H9 (cell line): Measurements from ENCODE around the gene SLC38A11. TPM values are rescaled to one million over a fixed set of nuclear protein-coding genes. Genes with fewer than 3 reads are reported as not detected.

ENCODE experiments used
- DNase-seq: peaks from one replicate; pipeline ENCODE4 v3.0.0-alpha.2; 2017
- H2AFZ ChIP-seq: one replicate; pipeline ENCODE4 v1.6.1; 2013; ENCODE audit warnings: mild to moderate bottlenecking, low read length, control low read depth, moderate library complexity
- H2AK5ac ChIP-seq: 2 replicates; pipeline ENCODE4 v1.6.1; 2013; ENCODE audit warnings: low read length, control low read depth, mixed read lengths; ENCODE audit not compliant: insufficient read length
- H2BK120ac ChIP-seq: one replicate; pipeline ENCODE4 v1.6.1; 2013; ENCODE audit warnings: low read depth, mild to moderate bottlenecking, low read length, control low read depth, inconsistent platforms; ENCODE audit not compliant: poor library complexity, severe bottlenecking
- H2BK12ac ChIP-seq: 2 replicates; pipeline ENCODE4 v1.6.1; 2013; ENCODE audit warnings: low read length, control low read depth, mixed read lengths, low read depth; ENCODE audit not compliant: insufficient read length
- H2BK15ac ChIP-seq: 2 replicates; pipeline ENCODE4 v1.6.1; 2013; ENCODE audit warnings: low read depth, low read length, control low read depth
- H2BK20ac ChIP-seq: one replicate; pipeline ENCODE4 v1.6.1; 2013; ENCODE audit warnings: low read depth, mild to moderate bottlenecking, low read length, control low read depth, inconsistent platforms; ENCODE audit not compliant: poor library complexity, severe bottlenecking
- H2BK5ac ChIP-seq: 2 replicates; pipeline ENCODE4 v1.6.1; 2013; ENCODE audit warnings: low read length, control low read depth, mixed read lengths; ENCODE audit not compliant: insufficient read length
- H3K14ac ChIP-seq: 2 replicates; pipeline ENCODE4 v1.6.1; 2013; ENCODE audit warnings: low read length, control low read depth; ENCODE audit not compliant: insufficient read depth
- H3K18ac ChIP-seq: 2 replicates; pipeline ENCODE4 v1.6.1; 2013; ENCODE audit warnings: low read depth, mild to moderate bottlenecking, mixed read lengths, low read length, control low read depth; ENCODE audit not compliant: insufficient read length
- H3K23ac ChIP-seq: 2 replicates; pipeline ENCODE4 v1.6.1; 2013; ENCODE audit warnings: low read length, control low read depth, mixed read lengths, low read depth; ENCODE audit not compliant: insufficient read length
- H3K23me2 ChIP-seq: 2 replicates; pipeline ENCODE4 v1.6.1; 2013; ENCODE audit warnings: low read depth, mild to moderate bottlenecking, mixed read lengths, low read length, control low read depth; ENCODE audit not compliant: insufficient read length, poor library complexity, severe bottlenecking
- H3K27ac ChIP-seq: 2 replicates; pipeline ENCODE4 v1.5.1; 2013; ENCODE audit warnings: low read length, control low read depth, mixed read lengths, low read depth; ENCODE audit not compliant: insufficient read length
- H3K27me3 ChIP-seq: 2 replicates; pipeline ENCODE4 v1.6.1; 2013; ENCODE audit warnings: low read length, control low read depth, inconsistent platforms; ENCODE audit not compliant: insufficient read depth
- H3K4ac ChIP-seq: 2 replicates; pipeline ENCODE4 v1.6.1; 2013; ENCODE audit warnings: low read depth, mild to moderate bottlenecking, control low read depth, inconsistent platforms, low read length, moderate library complexity
- H3K4me1 ChIP-seq: 2 replicates; pipeline ENCODE4 v1.6.1; 2013; ENCODE audit warnings: low read length, control low read depth, inconsistent platforms; ENCODE audit not compliant: insufficient read depth
- H3K4me2 ChIP-seq: 2 replicates; pipeline ENCODE4 v1.6.1; 2013; ENCODE audit warnings: low read length, control low read depth, mixed read lengths; ENCODE audit not compliant: insufficient read length, insufficient read depth
- H3K56ac ChIP-seq: 2 replicates; pipeline ENCODE4 v1.6.1; 2013; ENCODE audit warnings: low read depth, mild to moderate bottlenecking, mixed read lengths, low read length, control low read depth; ENCODE audit not compliant: insufficient read length
- H3K79me1 ChIP-seq: 2 replicates; pipeline ENCODE4 v1.6.1; 2013; ENCODE audit warnings: low read depth, mild to moderate bottlenecking, moderate library complexity, low read length, control low read depth, inconsistent platforms; ENCODE audit not compliant: insufficient read depth, poor library complexity, severe bottlenecking
- H3K79me2 ChIP-seq: 2 replicates; pipeline ENCODE4 v1.6.1; 2013; ENCODE audit warnings: low read length, control low read depth, inconsistent platforms; ENCODE audit not compliant: insufficient read depth
- H3K9ac ChIP-seq: 2 replicates; pipeline ENCODE4 v1.6.1; 2013; ENCODE audit warnings: low read length, control low read depth, mixed read lengths; ENCODE audit not compliant: insufficient read length; ENCODE audit errors: extremely low read depth
- H3K9me3 ChIP-seq: one replicate; pipeline ENCODE4 v1.6.1; 2013; ENCODE audit warnings: low read depth, low read length, inconsistent platforms; ENCODE audit not compliant: control insufficient read depth
- H3T11ph ChIP-seq: one replicate; pipeline ENCODE4 v1.6.1; 2013; ENCODE audit warnings: mild to moderate bottlenecking, low read length, control low read depth, inconsistent platforms
- H4K20me1 ChIP-seq: one replicate; pipeline ENCODE4 v1.6.1; 2013; ENCODE audit not compliant: control insufficient read depth, insufficient read length, insufficient read depth
- H4K5ac ChIP-seq: 2 replicates; pipeline ENCODE4 v1.6.1; 2013; ENCODE audit warnings: low read depth, mild to moderate bottlenecking, mixed read lengths, low read length, control low read depth; ENCODE audit not compliant: insufficient read length
- H4K8ac ChIP-seq: replicated peaks from 2 replicates; pipeline ENCODE4 v1.6.1; 2013; ENCODE audit warnings: low read length, control low read depth, mixed read lengths, low read depth; ENCODE audit not compliant: insufficient read length
- H4K91ac ChIP-seq: 2 replicates; pipeline ENCODE4 v1.6.1; 2013; ENCODE audit warnings: low read depth, mild to moderate bottlenecking, moderate library complexity, mixed read lengths, low read length, control low read depth; ENCODE audit not compliant: insufficient read length
- H3K27ac Mint-ChIP-seq, 3 experiments: 2 replicates in 2 of 3; 3 replicates in 1 of 3; pipeline ENCODE4 v1.8.0; 2020 to 2021; ENCODE audit warnings: mixed read lengths in 3 of 3, mild to moderate bottlenecking in 1 of 3, moderate library complexity in 1 of 3
- H3K27me3 Mint-ChIP-seq: 2 replicates; pipeline ENCODE4 v1.8.0; 2021; ENCODE audit warnings: low read depth, mild to moderate bottlenecking, moderate library complexity, mixed read lengths
- H3K36me3 Mint-ChIP-seq, 3 experiments: 2 replicates in 2 of 3; 3 replicates in 1 of 3; pipeline ENCODE4 v1.8.0; 2020 to 2021; ENCODE audit warnings: low read depth in 3 of 3, mixed read lengths in 3 of 3; ENCODE audit not compliant: insufficient read depth in 1 of 3
- H3K4me1 Mint-ChIP-seq, 2 experiments: 2 replicates each; pipeline ENCODE4 v1.8.0; 2020; ENCODE audit warnings: mixed read lengths in 2 of 2
- H3K4me3 Mint-ChIP-seq, 2 experiments: 2 replicates in 1 of 2; 3 replicates in 1 of 2; pipeline ENCODE4 v1.8.0; 2020 to 2021; ENCODE audit warnings: mild to moderate bottlenecking in 2 of 2, mixed read lengths in 2 of 2, moderate library complexity in 1 of 2
- H3K9me3 Mint-ChIP-seq, 2 experiments: 2 replicates in 1 of 2; 3 replicates in 1 of 2; pipeline ENCODE4 v1.8.0; 2020; ENCODE audit warnings: mild to moderate bottlenecking in 2 of 2, mixed read lengths in 2 of 2, moderate library complexity in 1 of 2
- WGBS: extraction: QIAGEN DNeasy Blood & Tissue Kit; methylation state at CpG from one replicate; pipeline ENCODE4 v1.1.7; 2013; ENCODE audit warnings: missing lambda C conversion rate, low lambda C conversion rate, mixed read lengths; ENCODE audit not compliant: insufficient read length; ENCODE audit errors: extremely low coverage; 5-methylcytosine and 5-hydroxymethylcytosine counted together
- total RNA-seq: library from RNA; stranded (reverse); gene quantifications from 2 replicates; pipeline ENCODE4 v1.2.1, GENCODE V29; 2021
- TF ChIP-seq, protein P1 (sequence below): fragments of 200-600 bp; sonication (generic); conservative IDR thresholded peaks from 3 replicates; pipeline ENCODE4 v1.8.0; 2021; ENCODE audit warnings: antibody characterized with exemption, mild to moderate bottlenecking

The SLC38A11 gene
- total RNA-seq, 1 experiment from 2014 or later = not detected

DNA sequence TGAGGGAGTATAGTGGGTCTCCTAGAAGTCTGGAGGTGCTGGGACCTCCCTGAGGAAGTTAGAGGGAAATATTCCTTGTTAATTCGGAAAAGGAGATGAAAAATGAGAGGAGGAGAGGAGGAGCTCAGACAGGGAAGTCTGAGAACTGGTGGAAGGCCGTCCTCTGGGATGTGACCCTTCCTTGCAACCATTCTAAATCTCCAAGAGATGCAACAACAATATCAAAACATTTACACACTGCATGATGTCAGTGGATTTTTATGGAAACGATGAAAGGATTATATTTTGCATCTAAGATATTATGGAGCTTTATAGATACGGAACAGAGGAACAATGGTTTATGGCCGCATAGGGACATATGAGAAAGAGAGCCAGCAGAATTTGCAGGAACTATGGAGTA is 63.9 kb downstream of the SLC38A11 start:
- Mint-ChIP-seq H3K27me3 (no peaks in the 10 kb centered on the region), H3K4me1 (peaks cover 0 to 4% of the 10 kb centered on the region in 2 experiments; a peak in 3 of 4 replicates), H3K4me3 (no peak overlapping the region), H3K36me3 (no peaks in the 10 kb centered on the region), H3K27ac (peak overlapping the region in 2 of 3 experiments; percentile 45 to 82; a peak in 3 of 7 replicates), H3K9me3 (no peaks in the 10 kb centered on the region)
- H2BK20ac ChIP-seq = no peak overlapping the region
- no peak overlapping the region for H3K4me2 ChIP-seq
- no peak overlapping the region for H2BK5ac ChIP-seq
- no peak overlapping the region for H3T11ph ChIP-seq
- H2BK12ac ChIP-seq = no peak overlapping the region
- H3K4ac ChIP-seq = no peak overlapping the region
- TF ChIP-seq, protein P1, sequence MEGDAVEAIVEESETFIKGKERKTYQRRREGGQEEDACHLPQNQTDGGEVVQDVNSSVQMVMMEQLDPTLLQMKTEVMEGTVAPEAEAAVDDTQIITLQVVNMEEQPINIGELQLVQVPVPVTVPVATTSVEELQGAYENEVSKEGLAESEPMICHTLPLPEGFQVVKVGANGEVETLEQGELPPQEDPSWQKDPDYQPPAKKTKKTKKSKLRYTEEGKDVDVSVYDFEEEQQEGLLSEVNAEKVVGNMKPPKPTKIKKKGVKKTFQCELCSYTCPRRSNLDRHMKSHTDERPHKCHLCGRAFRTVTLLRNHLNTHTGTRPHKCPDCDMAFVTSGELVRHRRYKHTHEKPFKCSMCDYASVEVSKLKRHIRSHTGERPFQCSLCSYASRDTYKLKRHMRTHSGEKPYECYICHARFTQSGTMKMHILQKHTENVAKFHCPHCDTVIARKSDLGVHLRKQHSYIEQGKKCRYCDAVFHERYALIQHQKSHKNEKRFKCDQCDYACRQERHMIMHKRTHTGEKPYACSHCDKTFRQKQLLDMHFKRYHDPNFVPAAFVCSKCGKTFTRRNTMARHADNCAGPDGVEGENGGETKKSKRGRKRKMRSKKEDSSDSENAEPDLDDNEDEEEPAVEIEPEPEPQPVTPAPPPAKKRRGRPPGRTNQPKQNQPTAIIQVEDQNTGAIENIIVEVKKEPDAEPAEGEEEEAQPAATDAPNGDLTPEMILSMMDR = no peak
- H3K9me3 ChIP-seq = no peaks in the 10 kb centered on the region
- no peak for DNase-seq
- no peak overlapping the region for H3K18ac ChIP-seq
- no peaks in the 10 kb centered on the region for H3K79me2 ChIP-seq
- no peak overlapping the region for H2BK120ac ChIP-seq
- no peaks in the 10 kb centered on the region for H3K27me3 ChIP-seq
- H3K23ac ChIP-seq = no peak overlapping the region
- H3K9ac ChIP-seq = no peak overlapping the region
- no peaks in the 10 kb centered on the region for H3K23me2 ChIP-seq
- no peaks in the 10 kb centered on the region for H3K79me1 ChIP-seq
- no peaks in the 10 kb centered on the region for H3K4me1 ChIP-seq
- no peaks in the 10 kb centered on the region for H4K20me1 ChIP-seq
- WGBS = no CpG with 5 or more reads among the region's 5 CpGs
- H3K27ac ChIP-seq = no peak overlapping the region
- H4K5ac ChIP-seq = no peak overlapping the region
- no peak overlapping the region for H2BK15ac ChIP-seq
- no peak overlapping the region for H4K8ac ChIP-seq
- H4K91ac ChIP-seq = no peak overlapping the region
- H2AK5ac ChIP-seq = no peak overlapping the region
- H3K14ac ChIP-seq = no peak overlapping the region
- no peak overlapping the region for H2AFZ ChIP-seq
- no peak overlapping the region for H3K56ac ChIP-seq
